Spinal cord (tissue), 10 donors: Measurements from ENCODE around the gene NME4. TPM values are rescaled to one million over a fixed set of nuclear protein-coding genes. Genes with fewer than 3 reads are reported as not detected.

Experiments used
- DNase-seq, 6 donors: peaks; one replicate each; pipeline versions ENCODE4 v3.0.0 to v3.0.0-alpha.2; 2013 to 2015; ENCODE audit warnings: low spot score in 6 of 6, low read depth in 4 of 6
- H3K27ac ChIP-seq: one replicate; pipeline ENCODE4 v1.5.1; 2013; ENCODE audit warnings: low read depth, low read length, control low read depth
- H3K27me3 ChIP-seq: one replicate; pipeline ENCODE4 v1.6.1; 2013; ENCODE audit warnings: low read length; ENCODE audit not compliant: control insufficient read depth, insufficient read depth
- H3K36me3 ChIP-seq: one replicate; pipeline ENCODE4 v1.6.1; 2013; ENCODE audit warnings: low read length; ENCODE audit not compliant: control insufficient read depth, insufficient read depth
- H3K4me1 ChIP-seq: one replicate; pipeline ENCODE4 v1.6.1; 2013; ENCODE audit warnings: low read length; ENCODE audit not compliant: control insufficient read depth, insufficient read depth
- H3K4me3 ChIP-seq: one replicate; pipeline ENCODE4 v1.5.1; 2013; ENCODE audit warnings: low read depth, low read length, control low read depth
- H3K9me3 ChIP-seq: one replicate; pipeline ENCODE4 v1.6.1; 2013; ENCODE audit warnings: low read length; ENCODE audit not compliant: control insufficient read depth, insufficient read depth
- WGBS: methylation state at CpG from one replicate; pipeline ENCODE4 v1.1.5; 2013; ENCODE audit warnings: missing lambda C conversion rate; ENCODE audit not compliant: insufficient coverage; 5-methylcytosine and 5-hydroxymethylcytosine counted together
- polyA plus RNA-seq, 2 donors: library from polyadenylated mRNA; unstranded; fragments of 120-200 nt; gene quantifications; one replicate each; pipeline ENCODE4 v1.2.1, GENCODE V29; 2013; ENCODE audit not compliant: insufficient read length in 2 of 2
- total RNA-seq, 2 donors: library from RNA; depleted of rRNA in 1 of 2; stranded (reverse); fragments of 120-200 nt in 1 of 2; fragments of >200 nt in 1 of 2; gene quantifications; one replicate each; pipeline versions ENCODE4 v1.2.3 to v1.2.4, GENCODE V29; 2013 to 2014
- donor health status: healthy.

The NME4 gene
- total and polyA plus RNA-seq, 4 donors = 14.3 to 150 (median 111) TPM

GRCh38 chr16:354291-354881, 42.6 kb upstream of the NME4 start:
- no peak overlapping the region for H3K4me3 ChIP-seq
- no peak for DNase-seq
- H3K9me3 ChIP-seq = no peaks in the 10 kb centered on the region
- WGBS = 83% methylated on average over 12 of the region's 12 CpGs
- peaks cover 17% of the 10 kb centered on the region for H3K36me3 ChIP-seq
- peaks cover 18% of the 10 kb centered on the region for H3K4me1 ChIP-seq
- H3K27me3 ChIP-seq = no peaks in the 10 kb centered on the region
- H3K27ac ChIP-seq = no peak overlapping the region

DNA sequence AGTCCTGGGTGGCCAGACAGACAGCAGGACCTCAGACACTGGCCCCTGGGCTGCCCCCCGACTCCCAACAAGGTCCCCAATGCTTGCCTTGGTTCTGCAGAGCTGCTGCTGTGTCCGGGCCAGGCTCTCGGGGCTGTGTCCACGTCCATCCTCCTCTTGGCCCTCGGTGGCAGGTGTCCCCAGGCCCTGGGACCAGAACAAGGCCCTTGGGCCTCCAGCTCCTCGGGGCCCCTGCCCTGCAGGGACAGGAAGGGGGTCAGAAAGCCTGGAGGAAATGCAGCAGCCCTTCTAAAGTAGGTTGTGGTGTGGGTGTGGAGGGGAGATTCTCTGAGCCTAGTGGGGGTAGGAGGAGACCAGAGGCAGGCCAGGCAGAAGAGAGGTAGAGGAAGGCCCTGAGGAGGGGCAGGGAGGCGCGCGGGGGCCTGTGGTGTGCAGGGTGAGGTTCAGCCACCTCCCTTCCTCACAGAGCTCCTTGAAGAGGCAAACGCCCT, 42.0 kb upstream of the NME4 start:
- no peaks in the 10 kb centered on the region for H3K27me3 ChIP-seq
- H3K4me3 ChIP-seq = no peak overlapping the region
- H3K27ac ChIP-seq = no peak overlapping the region
- no peak for DNase-seq
- peaks cover 18% of the 10 kb centered on the region for H3K4me1 ChIP-seq
- no peaks in the 10 kb centered on the region for H3K9me3 ChIP-seq
- WGBS = 84% methylated on average over 10 of the region's 10 CpGs
- peaks cover 14% of the 10 kb centered on the region for H3K36me3 ChIP-seq

DNA sequence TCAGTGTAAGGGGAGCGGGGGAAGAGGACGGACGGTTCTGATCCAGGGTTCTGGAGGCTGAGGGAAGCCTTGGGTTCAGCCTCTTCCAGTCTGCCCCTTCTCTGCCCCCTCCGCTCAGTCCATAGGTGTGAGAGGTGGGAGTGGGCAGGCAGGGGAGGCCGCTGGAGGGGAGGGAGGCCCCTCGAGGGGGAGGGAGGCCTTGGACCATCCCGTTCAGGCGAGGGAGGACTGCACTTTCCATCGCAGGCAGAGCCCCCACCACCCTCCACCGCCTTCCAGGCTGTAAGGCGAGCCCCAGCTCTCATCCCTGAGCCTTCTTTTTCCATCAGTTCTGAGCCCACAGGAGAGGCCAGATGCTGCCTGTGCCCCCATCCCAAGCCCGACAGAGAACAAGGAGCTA, 40.3 kb upstream of the NME4 start:
- DNase-seq = no peak
- no peak overlapping the region for H3K27ac ChIP-seq
- H3K9me3 ChIP-seq = no peaks in the 10 kb centered on the region
- H3K27me3 ChIP-seq = no peaks in the 10 kb centered on the region
- 72% methylated on average over 9 of the region's 12 CpGs for WGBS
- H3K4me1 ChIP-seq = peaks cover 13% of the 10 kb centered on the region
- peaks cover 5% of the 10 kb centered on the region for H3K36me3 ChIP-seq
- no peak overlapping the region for H3K4me3 ChIP-seq

- Histone ChIP-seq H3K36me3 (peaks cover 5% of the 10 kb centered on the region), H3K27me3 (peaks cover 2% of the 10 kb centered on the region), H3K9me3 (no peaks in the 10 kb centered on the region), H3K4me3 (no peak overlapping the region), H3K27ac (no peak overlapping the region), H3K4me1 (peaks cover 19% of the 10 kb centered on the region)
- WGBS = 80% methylated on average over 18 of the region's 19 CpGs
- DNase-seq = no peak
These were observed 37.8 kb upstream of the NME4 start for GRCh38 chr16:359067-359763.

- Histone ChIP-seq H3K9me3 (no peaks in the 10 kb centered on the region), H3K27me3 (peaks cover 2% of the 10 kb centered on the region), H3K27ac (no peak overlapping the region), H3K4me3 (no peak overlapping the region), H3K4me1 (peaks cover 19% of the 10 kb centered on the region), H3K36me3 (no peaks in the 10 kb centered on the region)
- 75% methylated on average over 42 of the region's 47 CpGs for WGBS
- DNase-seq = no peak
These were observed 36.9 kb upstream of the NME4 start for GRCh38 chr16:359871-360697.

DNA sequence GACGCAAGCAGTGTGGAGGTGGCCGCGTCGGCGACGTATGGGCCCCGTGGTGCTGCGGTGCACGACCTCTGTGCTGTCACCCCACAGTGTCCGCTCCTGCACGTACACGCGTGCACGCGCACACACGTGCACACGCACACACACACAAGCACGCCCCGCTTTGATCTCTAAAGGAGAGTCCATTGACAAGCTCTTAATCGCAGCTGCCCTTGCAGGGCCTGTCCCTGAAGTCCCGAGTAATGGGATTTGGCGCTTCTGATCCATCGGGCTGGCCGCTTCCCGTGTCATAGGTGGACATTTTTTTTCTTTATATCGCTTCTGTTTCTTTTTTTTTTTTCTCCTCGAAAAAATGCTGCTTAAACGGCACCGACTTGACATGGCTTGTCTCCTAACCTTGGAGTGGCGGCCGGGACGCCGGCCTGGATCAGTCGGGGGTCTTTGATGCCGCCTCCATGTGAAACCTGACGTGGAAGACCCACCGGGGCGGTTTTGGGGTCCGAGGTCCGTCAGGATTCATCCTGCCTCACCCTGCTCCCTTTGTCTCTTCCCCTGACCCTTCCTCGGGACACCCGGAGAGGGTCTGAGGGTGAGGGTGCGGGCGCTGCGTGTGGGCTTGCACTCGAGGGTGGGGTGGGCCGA, 36.2 kb upstream of the NME4 start:
- 92% methylated on average over 46 of the region's 47 CpGs for WGBS
- DNase-seq = no peak
- H3K27ac ChIP-seq = no peak overlapping the region
- H3K27me3 ChIP-seq = peaks cover 2% of the 10 kb centered on the region
- H3K4me1 ChIP-seq = peaks cover 19% of the 10 kb centered on the region
- H3K36me3 ChIP-seq = peaks cover under 1% of the 10 kb centered on the region
- no peak overlapping the region for H3K4me3 ChIP-seq
- no peaks in the 10 kb centered on the region for H3K9me3 ChIP-seq

DNA sequence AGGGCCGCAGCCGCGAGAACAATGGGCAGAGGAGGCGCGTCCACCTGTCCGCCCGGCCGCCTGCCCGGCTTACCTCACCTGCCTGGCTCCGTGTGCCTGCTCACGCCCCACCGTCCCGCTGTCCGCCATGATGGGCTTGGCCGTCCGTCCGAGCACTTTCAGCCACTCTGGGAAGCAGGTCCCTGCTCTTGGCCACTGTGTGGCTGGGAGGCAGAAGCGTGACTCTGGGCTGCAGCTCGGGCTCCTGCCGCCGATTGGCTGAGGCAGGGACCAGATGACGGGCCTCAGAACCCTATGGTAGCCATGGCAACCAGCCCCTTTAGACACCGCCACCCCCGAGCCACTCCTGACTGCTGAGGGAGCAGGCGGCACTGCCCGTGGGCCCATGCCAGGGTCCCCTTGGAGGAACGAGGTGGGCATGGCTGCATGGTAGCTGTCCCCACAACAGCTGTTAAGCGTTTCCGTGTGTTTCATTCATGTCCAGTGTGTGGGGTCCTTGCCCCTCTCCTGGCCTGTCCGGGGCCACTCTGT, 35.6 kb upstream of the NME4 start:
- Histone ChIP-seq H3K4me3 (no peak overlapping the region), H3K27ac (no peak overlapping the region)
- 67% methylated on average over 24 of the region's 30 CpGs for WGBS

GRCh38 chr16:361872-362701, 34.9 kb upstream of the NME4 start:
- 34% methylated on average over 29 of the region's 30 CpGs for WGBS
- H3K9me3 ChIP-seq = no peaks in the 10 kb centered on the region

More for the DNA sequence above, 35.6 kb upstream of the NME4 start:
- H3K4me1 ChIP-seq = peaks cover 19% of the 10 kb centered on the region
- H3K9me3 ChIP-seq = no peaks in the 10 kb centered on the region
- peak in 2 of 6 donors; percentile 51 to 55 for DNase-seq
- peaks cover 2% of the 10 kb centered on the region for H3K27me3 ChIP-seq
- peaks cover 6% of the 10 kb centered on the region for H3K36me3 ChIP-seq

More at GRCh38 chr16:361872-362701, 34.9 kb upstream of the NME4 start:
- H3K4me3 ChIP-seq = no peak overlapping the region
- no peak overlapping the region for H3K27ac ChIP-seq
- DNase-seq = peak in 2 of 6 donors; percentile 77 to 79
- H3K4me1 ChIP-seq = peaks cover 19% of the 10 kb centered on the region
- H3K27me3 ChIP-seq = peaks cover 2% of the 10 kb centered on the region
- H3K36me3 ChIP-seq = peaks cover 13% of the 10 kb centered on the region
